HFF-Myc (cell line): Measurements from ENCODE around the gene RHOXF2.

Experiments used
- DNase-seq: peaks from one replicate; pipeline ENCODE4 v3.0.0-alpha.2; 2011; ENCODE audit warnings: low read depth; ENCODE audit errors: extremely low read depth
- H3K4me3 ChIP-seq: replicated peaks from 2 replicates; pipeline ENCODE4 v1.5.1; 2011; ENCODE audit warnings: low read depth, mild to moderate bottlenecking, control low read depth, low read length
- CTCF ChIP-seq: IDR thresholded peaks from 2 replicates; pipeline ENCODE4 v1.5.1; 2012; ENCODE audit warnings: mild to moderate bottlenecking, low read depth, low read length, control low read depth; ENCODE audit errors: missing control alignments

Gene RHOXF2

GRCh38 chrX:120207009-120207605 is 48.7 kb downstream of the RHOXF2 start:
- DNase-seq, result no peak
- H3K4me3 ChIP-seq, result no peak overlapping the region
- no peak for TF ChIP-seq CTCF

GRCh38 chrX:120213438-120214265 is 55.2 kb downstream of the RHOXF2 start:
- H3K4me3 ChIP-seq, result no peak overlapping the region
- TF ChIP-seq CTCF, result peak; percentile 73
- peak; percentile 19 for DNase-seq
